A172 (cell line): Measurements from ENCODE around the gene CD8B2. TPM values are rescaled to one million over a fixed set of nuclear protein-coding genes. Genes with fewer than 3 reads are reported as not detected.
"Not testable (repeated sequence)": the region's sequence is repeated elsewhere in the genome, so short reads cannot be mapped to it uniquely, and the experiment has no call there.

Source experiments
- DNase-seq: peaks from one replicate; pipeline ENCODE4 v3.0.0-alpha.2; 2015; ENCODE audit warnings: low spot score
- total RNA-seq: library from RNA; depleted of rRNA; stranded (reverse); fragments of >200 nt; shearing (Covaris generic); gene quantifications from 2 replicates; pipeline ENCODE4 v1.2.3, GENCODE V29; 2014

Gene CD8B2
- total RNA-seq, 1 experiment from 2014 or later = not detected

GRCh38 chr2:106511934-106512333 is 24.8 kb downstream of the CD8B2 start:
- DNase-seq = not testable (repeated sequence)

GRCh38 chr2:106513391-106513790 is 26.2 kb downstream of the CD8B2 start:
- DNase-seq = not testable (repeated sequence)

- peak; percentile 11 for DNase-seq
These were observed 27.7 kb downstream of the CD8B2 start for GRCh38 chr2:106514827-106515226.

GRCh38 chr2:106516436-106516835 is 29.3 kb downstream of the CD8B2 start:
- no peak for DNase-seq

GRCh38 chr2:106516864-106517263 is 29.7 kb downstream of the CD8B2 start:
- DNase-seq = no peak

- DNase-seq = no peak
These were observed 30.2 kb downstream of the CD8B2 start for GRCh38 chr2:106517329-106517728.

GRCh38 chr2:106519767-106520166 is 32.6 kb downstream of the CD8B2 start:
- no peak for DNase-seq

GRCh38 chr2:106521016-106521415 is 33.9 kb downstream of the CD8B2 start:
- DNase-seq = no peak

- DNase-seq = no peak
These were observed 37.0 kb downstream of the CD8B2 start for GRCh38 chr2:106523976-106524665.

GRCh38 chr2:106530866-106531265 is 43.7 kb downstream of the CD8B2 start:
- no peak for DNase-seq

GRCh38 chr2:106531676-106532214 is 44.6 kb downstream of the CD8B2 start:
- DNase-seq = no peak

GRCh38 chr2:106532236-106532635 is 45.1 kb downstream of the CD8B2 start:
- no peak for DNase-seq

- no peak for DNase-seq
These were observed 47.3 kb downstream of the CD8B2 start for GRCh38 chr2:106534471-106534870.

GRCh38 chr2:106536490-106536889 is 49.3 kb downstream of the CD8B2 start:
- no peak for DNase-seq

GRCh38 chr2:106537047-106537446 is 49.9 kb downstream of the CD8B2 start:
- no peak for DNase-seq

GRCh38 chr2:106537791-106538191 is 50.6 kb downstream of the CD8B2 start:
- DNase-seq = no peak

- no peak for DNase-seq
These were observed 53.7 kb downstream of the CD8B2 start for GRCh38 chr2:106540886-106541285.

- DNase-seq = no peak
These were observed 54.2 kb downstream of the CD8B2 start for GRCh38 chr2:106541333-106541732.

GRCh38 chr2:106542746-106543359 is 55.7 kb downstream of the CD8B2 start:
- DNase-seq = peak; percentile 45

GRCh38 chr2:106545007-106545406 is 57.8 kb downstream of the CD8B2 start:
- no peak for DNase-seq

- no peak for DNase-seq
These were observed 59.3 kb downstream of the CD8B2 start for GRCh38 chr2:106546391-106546990.

- DNase-seq = no peak
These were observed 60.2 kb downstream of the CD8B2 start for GRCh38 chr2:106547164-106547903.
